Stimulated activated CD8-positive, alpha-beta memory T cell treated with anti-CD3 and anti-CD28 coated beads, Interleukin-4, amount 100 ng/mL, for 1 hour (primary cell): ENCODE data around the gene USP6NL.

ENCODE experiments used
- DNase-seq, 2 donors: peaks; one replicate each; pipeline ENCODE4 v3.0.0-alpha.2; 2020; ENCODE audit warnings: low read depth in 2 of 2, low spot score in 1 of 2

The USP6NL gene

GRCh38 chr10:11594589-11595394, 16.7 kb downstream of the USP6NL start:
- no peak for DNase-seq

GRCh38 chr10:11593612-11594011, 17.8 kb downstream of the USP6NL start:
- no peak for DNase-seq

- no peak for DNase-seq
Measured at GRCh38 chr10:11589738-11590137, 21.7 kb downstream of the USP6NL start.

- DNase-seq: no peak
Measured at GRCh38 chr10:11588873-11589574, 22.4 kb downstream of the USP6NL start.

GRCh38 chr10:11587722-11588259, 23.7 kb downstream of the USP6NL start:
- DNase-seq: no peak

GRCh38 chr10:11586170-11586569, 25.3 kb downstream of the USP6NL start:
- DNase-seq: no peak

- no peak for DNase-seq
Measured at GRCh38 chr10:11581213-11581612, 30.2 kb downstream of the USP6NL start.

GRCh38 chr10:11579885-11580284, 31.6 kb downstream of the USP6NL start:
- no peak for DNase-seq

- no peak for DNase-seq
Measured at GRCh38 chr10:11578802-11579255, 32.6 kb downstream of the USP6NL start.

GRCh38 chr10:11576092-11576809, 35.2 kb downstream of the USP6NL start:
- no peak for DNase-seq

GRCh38 chr10:11573497-11573896, 38.0 kb downstream of the USP6NL start:
- DNase-seq: no peak

- DNase-seq: no peak
Measured at GRCh38 chr10:11570751-11571150, 40.7 kb downstream of the USP6NL start.

GRCh38 chr10:11569471-11569870, 42.0 kb downstream of the USP6NL start:
- DNase-seq: no peak

- no peak for DNase-seq
Measured at GRCh38 chr10:11568578-11568977, 42.9 kb downstream of the USP6NL start.

- no peak for DNase-seq
Measured at GRCh38 chr10:11564741-11565140, 46.7 kb downstream of the USP6NL start.

GRCh38 chr10:11563936-11564335, 47.5 kb downstream of the USP6NL start:
- DNase-seq: no peak

- DNase-seq: no peak
Measured at GRCh38 chr10:11562888-11563287, 48.6 kb downstream of the USP6NL start.

GRCh38 chr10:11560076-11560709, 51.3 kb downstream of the USP6NL start:
- no peak for DNase-seq

- DNase-seq: no peak
Measured at GRCh38 chr10:11557967-11558366, 53.5 kb downstream of the USP6NL start.

GRCh38 chr10:11557513-11557912, 53.9 kb downstream of the USP6NL start:
- no peak for DNase-seq

GRCh38 chr10:11555556-11555955, 55.9 kb downstream of the USP6NL start:
- no peak for DNase-seq
